ENCODE measurements around the gene ZGPAT.
"Not testable (repeated sequence)": the region's sequence is repeated elsewhere in the genome, so short reads cannot be mapped to it uniquely, and the experiment has no call there.

ZGPAT gene

GRCh38 chr20:63707558-63708300 lies at the start of gene ZGPAT, which contains the start of gene ARFRP1:
Gene ZGPAT (plus strand): TSS chr20:63708039. CDS start chr20:63708581, 542 bp downstream.
Gene ARFRP1 (minus strand): TSS chr20:63707976. CDS start chr20:63707091, 885 bp downstream.
- DNase-seq, result peak; percentile 79

- DNase-seq, result no peak
These were observed 49.1 kb upstream of the ZGPAT start for GRCh38 chr20:63658749-63659187.

GRCh38 chr20:63659370-63659769 lies 48.5 kb upstream of the ZGPAT start:
- DNase-seq, result no peak

GRCh38 chr20:63660174-63660573 lies 47.7 kb upstream of the ZGPAT start:
- DNase-seq, result not testable (repeated sequence)

GRCh38 chr20:63660622-63661021 lies 47.2 kb upstream of the ZGPAT start:
- DNase-seq, result no peak

GRCh38 chr20:63661108-63661507 lies 46.7 kb upstream of the ZGPAT start:
- DNase-seq, result no peak

GRCh38 chr20:63661959-63662812 lies 45.7 kb upstream of the ZGPAT start:
- DNase-seq, result no peak

GRCh38 chr20:63662813-63663189 lies 45.0 kb upstream of the ZGPAT start:
- DNase-seq, result no peak

GRCh38 chr20:63663332-63664066 lies 44.3 kb upstream of the ZGPAT start:
- no peak for DNase-seq

GRCh38 chr20:63664143-63664851 lies 43.5 kb upstream of the ZGPAT start:
- no peak for DNase-seq

GRCh38 chr20:63664861-63665594 lies 42.8 kb upstream of the ZGPAT start:
- peak; percentile 86 for DNase-seq

- DNase-seq, result no peak
These were observed 42.1 kb upstream of the ZGPAT start for GRCh38 chr20:63665708-63666107.

- no peak for DNase-seq
These were observed 40.0 kb upstream of the ZGPAT start for GRCh38 chr20:63667858-63668257.

- DNase-seq, result no peak
These were observed 39.5 kb upstream of the ZGPAT start for GRCh38 chr20:63668351-63668750.

- not testable (repeated sequence) for DNase-seq
These were observed 36.1 kb upstream of the ZGPAT start for GRCh38 chr20:63671695-63672094.

GRCh38 chr20:63672666-63673065 lies 35.2 kb upstream of the ZGPAT start:
- DNase-seq, result no peak

GRCh38 chr20:63673951-63674350 lies 33.9 kb upstream of the ZGPAT start:
- DNase-seq, result no peak

- DNase-seq, result no peak
These were observed 32.0 kb upstream of the ZGPAT start for GRCh38 chr20:63675681-63676368.

- DNase-seq, result no peak
These were observed 29.8 kb upstream of the ZGPAT start for GRCh38 chr20:63678071-63678470.

GRCh38 chr20:63678667-63679465 lies 29.0 kb upstream of the ZGPAT start:
- no peak for DNase-seq
